Eye (tissue), 1 donor: ENCODE data around the gene COL4A1.

Experiments used
- DNase-seq: peaks from one replicate; pipeline ENCODE4 v3.0.0-alpha.2; 2015

The COL4A1 gene

DNA sequence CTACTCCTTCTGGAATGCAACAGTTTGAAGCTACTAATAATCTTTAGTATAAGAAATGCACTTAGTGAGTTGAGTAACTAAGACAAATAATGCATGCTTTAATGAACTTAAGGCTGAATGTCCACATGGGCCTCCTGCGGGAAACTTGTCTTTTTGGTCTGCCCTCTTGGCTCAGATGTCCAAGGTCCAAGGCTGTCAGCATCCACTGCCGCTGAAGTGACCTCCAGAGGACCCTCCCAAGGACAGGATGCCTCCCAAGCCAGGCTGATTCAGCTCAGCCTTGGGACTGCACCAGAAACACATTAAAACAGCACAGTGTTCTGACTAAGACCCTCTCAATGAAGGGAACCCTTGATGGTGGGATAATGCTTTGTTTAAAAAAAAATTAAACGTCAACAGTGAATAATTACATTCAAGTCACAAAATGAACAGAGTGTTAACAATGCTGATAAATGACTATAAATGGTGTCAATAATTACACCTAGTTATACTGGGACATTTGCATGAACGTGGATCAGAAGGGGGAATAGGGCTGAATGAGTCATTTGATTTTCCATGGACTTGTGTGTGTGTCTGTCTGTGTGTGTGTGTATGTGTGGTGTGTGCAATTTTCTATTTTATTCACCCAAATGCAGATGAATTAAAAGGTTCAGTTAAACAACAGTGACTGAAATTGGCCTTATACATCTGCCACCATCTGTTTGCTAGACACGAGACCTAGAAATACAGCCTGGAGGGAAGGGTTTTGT is 150.5 kb downstream of the COL4A1 start:
- no peak for DNase-seq

DNA sequence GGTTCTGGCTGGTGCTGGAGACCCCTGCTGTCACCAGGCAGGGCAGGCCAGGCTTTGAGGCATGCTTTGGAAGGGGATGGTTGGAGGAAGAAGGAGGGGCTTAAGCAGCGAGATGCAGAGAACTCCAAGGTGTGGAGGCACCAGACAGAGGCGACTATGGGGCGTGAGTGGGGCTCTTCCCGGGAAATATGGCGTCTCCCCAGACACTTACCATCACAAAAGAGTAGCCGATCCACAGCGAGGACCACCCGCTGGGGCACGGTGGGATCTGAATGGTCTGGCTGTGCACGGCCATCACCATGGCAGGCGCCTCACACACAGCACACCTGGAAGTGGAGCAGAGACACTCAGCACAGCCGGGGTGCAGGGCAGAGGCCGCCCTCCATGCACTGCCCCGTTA is 151.9 kb downstream of the COL4A1 start:
- no peak for DNase-seq

DNA sequence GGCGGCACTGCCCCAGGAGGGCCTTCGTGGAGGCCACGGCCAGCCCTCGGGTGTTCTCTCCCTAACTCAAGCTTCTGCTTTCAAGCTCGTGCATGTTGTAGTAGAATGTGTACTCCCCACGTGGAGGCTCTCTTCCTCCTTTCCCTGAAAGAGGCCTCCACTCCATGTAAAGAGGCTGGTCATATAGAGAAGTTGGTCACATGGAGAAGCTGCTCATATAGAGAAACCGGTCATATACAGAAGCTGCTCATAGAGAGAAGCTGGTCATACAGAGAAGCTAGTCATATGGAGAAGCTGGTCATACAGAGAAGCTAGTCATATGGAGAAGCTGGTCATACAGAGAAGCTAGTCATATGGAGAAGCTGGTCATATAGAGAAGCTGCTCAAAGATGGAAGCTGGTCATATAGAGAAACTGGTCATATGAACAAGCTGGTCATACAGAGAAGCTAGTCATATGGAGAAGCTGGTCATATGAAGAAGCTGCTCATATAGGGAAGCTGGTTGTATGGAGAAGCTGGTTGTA is 152.5 kb downstream of the COL4A1 start:
- DNase-seq: no peak

- DNase-seq: no peak
Measured at GRCh38 chr13:110152351-110152750, 154.6 kb downstream of the COL4A1 start.

DNA sequence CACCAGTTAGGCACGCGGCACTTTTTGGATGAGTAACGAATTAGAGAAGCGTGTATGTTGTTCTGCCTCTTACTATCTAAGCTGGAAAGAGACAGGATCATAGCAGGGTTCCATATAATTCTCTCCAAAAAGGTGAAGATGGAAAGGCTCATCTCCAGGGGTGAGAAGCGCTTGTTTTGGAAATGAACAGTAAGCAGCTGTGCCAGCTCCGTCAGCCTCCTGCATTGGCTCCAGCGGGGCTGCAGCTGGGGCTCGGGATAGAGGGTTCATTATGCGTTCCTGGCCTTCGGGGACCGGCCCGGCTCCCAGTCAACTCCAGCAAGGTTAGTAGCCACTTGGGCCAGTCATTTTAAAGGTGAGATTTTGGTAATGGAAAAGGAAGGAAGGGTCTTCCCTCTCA is 155.5 kb downstream of the COL4A1 start:
- no peak for DNase-seq

- no peak for DNase-seq
Measured at GRCh38 chr13:110150384-110151101, 156.4 kb downstream of the COL4A1 start.

DNA sequence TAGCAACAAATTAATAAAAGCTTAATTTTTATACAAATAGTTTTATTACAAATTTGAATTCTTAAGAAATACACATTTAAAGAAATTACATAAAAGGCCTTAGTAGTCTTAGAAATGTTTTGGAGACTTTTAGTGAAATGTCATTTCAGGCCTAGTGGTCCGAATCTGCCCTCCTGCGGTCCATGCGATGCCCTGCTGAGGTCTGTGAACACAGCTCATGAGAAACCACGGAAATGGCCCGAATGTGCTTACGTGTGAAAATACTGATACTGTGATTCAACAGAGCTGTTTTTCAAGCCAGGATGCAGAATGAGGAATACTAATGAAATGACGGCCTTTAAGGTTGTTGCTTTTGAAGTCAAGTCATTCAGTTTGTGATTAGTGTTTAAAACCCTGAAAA is 157.9 kb downstream of the COL4A1 start:
- DNase-seq: no peak

GRCh38 chr13:110140099-110140498 is 166.9 kb downstream of the COL4A1 start:
- no peak for DNase-seq

DNA sequence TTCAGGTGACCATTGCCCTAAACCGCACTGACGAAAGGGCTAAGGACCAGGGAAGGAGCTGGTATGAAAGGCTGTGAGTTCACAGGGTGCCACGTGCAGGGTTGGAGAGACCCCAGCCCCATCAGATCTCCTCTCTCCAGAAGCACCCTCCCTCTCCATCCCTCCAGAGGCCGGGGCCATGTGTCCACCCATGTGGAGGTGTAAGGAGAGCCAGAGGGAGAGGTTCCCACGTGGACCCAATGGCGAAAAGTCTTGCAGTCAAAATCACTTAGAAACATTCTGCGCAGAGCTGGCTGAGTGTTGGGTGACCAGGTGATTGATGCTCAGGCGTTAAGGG is 168.3 kb downstream of the COL4A1 start:
- DNase-seq: no peak

DNA sequence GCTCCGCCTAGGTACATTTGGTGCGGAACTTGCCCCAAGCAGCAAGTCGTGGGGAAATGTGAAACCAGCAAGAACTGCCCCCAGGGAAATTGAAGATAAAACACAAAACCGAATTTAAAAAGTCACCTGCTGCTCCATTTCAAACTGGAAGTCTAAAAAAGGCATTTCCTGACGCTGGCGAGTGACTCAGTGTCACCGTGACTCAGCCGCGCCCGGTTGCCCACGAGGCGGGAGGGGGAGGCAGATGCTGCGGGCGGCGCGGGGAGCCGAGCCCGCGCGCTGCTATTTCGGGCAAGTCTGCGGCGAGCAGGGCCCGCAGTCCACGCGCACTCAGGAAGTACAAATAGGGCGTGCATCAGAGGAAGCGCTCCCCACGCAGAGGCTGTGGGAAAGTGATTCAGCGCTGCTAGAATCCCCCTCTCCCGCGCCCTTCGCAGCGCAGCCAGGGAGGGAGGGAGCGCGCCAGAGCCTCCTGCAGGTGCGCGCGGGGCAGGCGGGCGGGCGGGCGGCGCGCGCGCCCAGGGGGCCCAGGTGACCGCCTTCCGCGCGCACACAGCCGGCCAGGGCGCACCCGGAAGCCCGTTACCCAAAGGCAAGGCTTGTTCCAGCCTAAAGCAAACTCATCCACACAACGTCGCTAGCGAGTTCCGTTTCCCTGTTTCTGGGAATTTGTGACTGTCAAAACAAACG is 168.8 kb downstream of the COL4A1 start:
- peak; percentile 73 for DNase-seq

DNA sequence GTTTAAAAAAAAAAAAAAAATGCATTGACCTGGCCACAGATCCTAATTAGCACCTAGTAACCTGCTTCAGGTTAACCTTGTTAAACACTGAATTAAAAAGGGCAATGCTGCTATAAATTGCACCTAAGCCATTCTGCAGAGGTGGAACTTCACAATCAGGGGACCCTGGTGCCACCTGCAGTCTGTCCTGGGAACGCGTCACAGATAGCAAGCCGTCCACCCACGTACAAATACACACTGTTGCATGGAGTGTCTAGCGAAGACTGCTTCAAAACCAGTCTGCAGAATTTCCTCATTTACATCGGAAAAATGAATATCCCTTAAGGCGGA is 169.3 kb downstream of the COL4A1 start:
- peak; percentile 66 for DNase-seq

GRCh38 chr13:110136660-110137585 is 170.0 kb downstream of the COL4A1 start:
- no peak for DNase-seq

DNA sequence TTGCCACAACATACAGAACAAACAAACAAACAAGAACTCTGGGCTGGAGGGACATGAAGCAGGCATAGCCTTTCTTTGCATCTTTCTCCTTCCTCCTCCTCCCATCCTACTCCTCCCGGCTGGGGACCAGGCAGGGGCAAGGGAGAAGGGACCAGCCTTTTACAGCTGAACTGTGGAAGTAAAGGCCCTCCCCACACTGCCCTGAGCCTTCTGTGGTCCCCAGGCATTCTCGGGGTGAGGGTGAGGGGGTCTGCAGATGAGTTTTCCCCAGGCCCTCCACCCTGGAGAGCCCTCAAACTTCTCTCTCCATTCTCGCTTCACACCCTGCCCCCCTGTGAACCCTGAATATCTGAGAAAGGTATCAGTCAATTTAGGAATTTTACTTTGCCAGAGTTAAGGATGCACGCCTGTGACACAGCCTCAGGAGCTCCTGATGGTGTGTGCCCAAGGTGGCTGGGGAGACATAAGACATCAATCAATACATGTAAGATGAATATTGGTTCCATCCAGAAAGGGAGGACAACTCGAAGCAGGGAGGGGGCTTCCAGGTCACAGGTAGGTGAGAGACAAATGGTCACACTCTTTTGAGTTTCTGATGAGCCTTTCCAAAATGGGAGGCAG is 170.9 kb downstream of the COL4A1 start:
- no peak for DNase-seq

GRCh38 chr13:110134801-110135200 is 172.2 kb downstream of the COL4A1 start:
- no peak for DNase-seq

GRCh38 chr13:110133425-110134235 is 173.3 kb downstream of the COL4A1 start:
- no peak for DNase-seq

- peak; percentile 56 for DNase-seq
Measured at GRCh38 chr13:110132225-110132982, 174.6 kb downstream of the COL4A1 start.

- no peak for DNase-seq
Measured at GRCh38 chr13:110131424-110131823, 175.5 kb downstream of the COL4A1 start.

DNA sequence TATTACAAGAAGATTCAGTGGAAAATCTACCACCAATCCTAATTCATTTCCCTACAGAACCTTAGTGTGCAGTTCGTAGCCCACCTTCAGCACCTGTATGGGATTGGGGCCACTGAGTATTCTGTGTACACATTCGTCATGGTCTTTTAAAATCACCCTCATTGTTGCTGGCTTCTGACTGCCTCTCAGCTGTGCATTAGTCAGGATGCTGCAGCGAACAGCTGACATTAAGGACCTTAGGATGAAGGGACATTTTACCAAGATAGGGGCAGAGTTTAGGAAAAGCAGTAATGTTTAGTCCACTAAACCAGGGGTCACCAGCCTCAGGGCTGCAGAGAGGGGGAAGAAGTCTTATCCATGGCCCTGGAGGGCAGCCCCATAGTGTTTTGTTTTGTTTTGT is 176.5 kb downstream of the COL4A1 start:
- no peak for DNase-seq

GRCh38 chr13:110129539-110130186 is 177.3 kb downstream of the COL4A1 start:
- no peak for DNase-seq

GRCh38 chr13:110129076-110129475 is 177.9 kb downstream of the COL4A1 start:
- DNase-seq: no peak
